ENCODE data around the gene PPT2. TPM values are rescaled to one million over a fixed set of nuclear protein-coding genes. Genes with fewer than 3 reads are reported as not detected.

The PPT2 gene
- total RNA-seq, 1 experiment from 2014 or later: 30.0 TPM

DNA sequence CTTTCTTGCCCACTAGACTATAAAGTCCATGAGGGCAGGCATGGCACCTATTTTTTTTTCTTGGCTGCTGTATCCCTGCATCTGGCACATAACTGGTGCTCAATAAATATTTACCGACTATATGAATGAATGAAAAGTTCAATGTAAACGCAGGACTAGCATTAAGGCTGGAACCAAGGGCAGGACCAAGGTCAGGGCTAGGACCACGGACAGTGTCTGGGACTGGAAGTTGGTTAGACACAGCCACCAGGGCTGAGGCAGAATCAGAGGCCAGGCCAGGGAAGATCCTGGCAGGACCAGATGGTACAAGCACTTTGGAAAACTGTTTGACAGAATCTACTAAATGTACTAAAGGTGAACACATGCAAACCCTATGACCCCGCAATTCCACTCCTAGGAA, 48.5 kb upstream of the PPT2 start:
- Mint-ChIP-seq H3K4me3 (no peak overlapping the region), H3K27ac (no peak overlapping the region), H3K4me1 (peaks cover 20% of the 10 kb centered on the region), H3K36me3 (no peaks in the 10 kb centered on the region), H3K9me3 (peaks cover 8% of the 10 kb centered on the region), H3K27me3 (ENCODE audit: low read depth) (peaks cover 34% of the 10 kb centered on the region)
- POLR2A ChIA-PET: no interaction called here
- ATAC-seq: no peak
- DNase-seq (ENCODE audit: low spot score): no peak
- CTCF ChIA-PET: no interaction called here
- TF ChIP-seq NFATC4 (CRISPR knock-in tag; IDR thresholded peaks at IDR 0.05): no peak
- peak; percentile 62; the same call in 1 of the 2 replicates for TF ChIP-seq FOXK1 (CRISPR knock-in tag; IDR thresholded peaks at IDR 0.05)
- TF ChIP-seq NR1H2 (CRISPR knock-in tag; IDR thresholded peaks at IDR 0.05): peak; percentile 71; the same call in 1 of the 2 replicates
- no peak for TF ChIP-seq CREM (CRISPR knock-in tag; IDR thresholded peaks at IDR 0.05)
- TF ChIP-seq RELA (CRISPR knock-in tag; IDR thresholded peaks at IDR 0.05; ENCODE audit: borderline replicate concordance): no peak
- TF ChIP-seq, protein P1, sequence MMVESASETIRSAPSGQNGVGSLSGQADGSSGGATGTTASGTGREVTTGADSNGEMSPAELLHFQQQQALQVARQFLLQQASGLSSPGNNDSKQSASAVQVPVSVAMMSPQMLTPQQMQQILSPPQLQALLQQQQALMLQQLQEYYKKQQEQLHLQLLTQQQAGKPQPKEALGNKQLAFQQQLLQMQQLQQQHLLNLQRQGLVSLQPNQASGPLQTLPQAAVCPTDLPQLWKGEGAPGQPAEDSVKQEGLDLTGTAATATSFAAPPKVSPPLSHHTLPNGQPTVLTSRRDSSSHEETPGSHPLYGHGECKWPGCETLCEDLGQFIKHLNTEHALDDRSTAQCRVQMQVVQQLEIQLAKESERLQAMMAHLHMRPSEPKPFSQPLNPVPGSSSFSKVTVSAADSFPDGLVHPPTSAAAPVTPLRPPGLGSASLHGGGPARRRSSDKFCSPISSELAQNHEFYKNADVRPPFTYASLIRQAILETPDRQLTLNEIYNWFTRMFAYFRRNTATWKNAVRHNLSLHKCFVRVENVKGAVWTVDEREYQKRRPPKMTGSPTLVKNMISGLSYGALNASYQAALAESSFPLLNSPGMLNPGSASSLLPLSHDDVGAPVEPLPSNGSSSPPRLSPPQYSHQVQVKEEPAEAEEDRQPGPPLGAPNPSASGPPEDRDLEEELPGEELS (CRISPR knock-in tag; IDR thresholded peaks at IDR 0.05): peak; percentile 80; the same call in 1 of the 2 replicates
- no peak for TF ChIP-seq TP53 (CRISPR knock-in tag; IDR thresholded peaks at IDR 0.05)
- no peak for TF ChIP-seq ESRRA (CRISPR knock-in tag; IDR thresholded peaks at IDR 0.05; ENCODE audit: borderline replicate concordance)
- TF ChIP-seq ARID4B (CRISPR knock-in tag; IDR thresholded peaks at IDR 0.05; ENCODE audit: borderline replicate concordance): peak; percentile 79; the same call in 1 of the 2 replicates
- TF ChIP-seq ZNF219 (CRISPR knock-in tag; IDR thresholded peaks at IDR 0.05; ENCODE audit: borderline replicate concordance): peak; percentile 95; the same call in 1 of the 2 replicates
- no peak for TF ChIP-seq NR2C2 (CRISPR knock-in tag; IDR thresholded peaks at IDR 0.05)
- no peak for TF ChIP-seq GRHL2 (CRISPR knock-in tag; IDR thresholded peaks at IDR 0.05; ENCODE audit: insufficient replicate concordance, severe bottlenecking)
- no peak for TF ChIP-seq HMGA2 (CRISPR knock-in tag; IDR thresholded peaks at IDR 0.05)
- TF ChIP-seq SMAD4 (CRISPR knock-in tag; IDR thresholded peaks at IDR 0.05): peak; percentile 88
- TF ChIP-seq ZMAT4 (CRISPR knock-in tag; IDR thresholded peaks at IDR 0.05): no peak
- TF ChIP-seq ZNF416 (CRISPR knock-in tag; IDR thresholded peaks at IDR 0.05): no peak
- 0 out of 2 replicates have a peak, but pooled peaks have one; percentile 21 for TF ChIP-seq NFYB (CRISPR knock-in tag; conservative IDR thresholded peaks at IDR 0.05; ENCODE audit: low read depth)
- TF ChIP-seq, protein P2, sequence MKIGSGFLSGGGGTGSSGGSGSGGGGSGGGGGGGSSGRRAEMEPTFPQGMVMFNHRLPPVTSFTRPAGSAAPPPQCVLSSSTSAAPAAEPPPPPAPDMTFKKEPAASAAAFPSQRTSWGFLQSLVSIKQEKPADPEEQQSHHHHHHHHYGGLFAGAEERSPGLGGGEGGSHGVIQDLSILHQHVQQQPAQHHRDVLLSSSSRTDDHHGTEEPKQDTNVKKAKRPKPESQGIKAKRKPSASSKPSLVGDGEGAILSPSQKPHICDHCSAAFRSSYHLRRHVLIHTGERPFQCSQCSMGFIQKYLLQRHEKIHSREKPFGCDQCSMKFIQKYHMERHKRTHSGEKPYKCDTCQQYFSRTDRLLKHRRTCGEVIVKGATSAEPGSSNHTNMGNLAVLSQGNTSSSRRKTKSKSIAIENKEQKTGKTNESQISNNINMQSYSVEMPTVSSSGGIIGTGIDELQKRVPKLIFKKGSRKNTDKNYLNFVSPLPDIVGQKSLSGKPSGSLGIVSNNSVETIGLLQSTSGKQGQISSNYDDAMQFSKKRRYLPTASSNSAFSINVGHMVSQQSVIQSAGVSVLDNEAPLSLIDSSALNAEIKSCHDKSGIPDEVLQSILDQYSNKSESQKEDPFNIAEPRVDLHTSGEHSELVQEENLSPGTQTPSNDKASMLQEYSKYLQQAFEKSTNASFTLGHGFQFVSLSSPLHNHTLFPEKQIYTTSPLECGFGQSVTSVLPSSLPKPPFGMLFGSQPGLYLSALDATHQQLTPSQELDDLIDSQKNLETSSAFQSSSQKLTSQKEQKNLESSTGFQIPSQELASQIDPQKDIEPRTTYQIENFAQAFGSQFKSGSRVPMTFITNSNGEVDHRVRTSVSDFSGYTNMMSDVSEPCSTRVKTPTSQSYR (CRISPR knock-in tag; IDR thresholded peaks at IDR 0.05): peak; percentile 33; the same call in 1 of the 2 replicates
- no peak for TF ChIP-seq EMX1 (CRISPR knock-in tag; IDR thresholded peaks at IDR 0.05)
- TF ChIP-seq MXD4 (CRISPR knock-in tag; IDR thresholded peaks at IDR 0.05; ENCODE audit: borderline replicate concordance): no peak
- no peak for TF ChIP-seq ETV6 (CRISPR knock-in tag; IDR thresholded peaks at IDR 0.05)
- peak; percentile 70; the same call in 1 of the 2 replicates for TF ChIP-seq E2F4 (CRISPR knock-in tag; IDR thresholded peaks at IDR 0.05; ENCODE audit: borderline replicate concordance, low read depth)
- TF ChIP-seq PREB (CRISPR knock-in tag; IDR thresholded peaks at IDR 0.05; ENCODE audit: borderline replicate concordance): no peak
- TF ChIP-seq FOXP1 (CRISPR knock-in tag; IDR thresholded peaks at IDR 0.05; ENCODE audit: borderline replicate concordance): peak; percentile 59; the same call in 1 of the 2 replicates
- no peak for TF ChIP-seq ZNF138 (CRISPR knock-in tag; conservative IDR thresholded peaks at IDR 0.05)
- TF ChIP-seq CBFB (CRISPR knock-in tag; IDR thresholded peaks at IDR 0.05; ENCODE audit: low read depth): no peak
- no peak for TF ChIP-seq KAT7 (CRISPR knock-in tag; IDR thresholded peaks at IDR 0.05; ENCODE audit: borderline replicate concordance)

Measured in WTC11 (cell line).